Activated CD4-positive, alpha-beta T cell treated with anti-CD3 and anti-CD28 coated beads, Interleukin-2, amount 10 ng/mL, durations not matched to agents 7 days and 5 days (primary cell): ENCODE measurements around the gene TBC1D17. TPM values are rescaled to one million over a fixed set of nuclear protein-coding genes. Genes with fewer than 3 reads are reported as not detected.
A peak's percentile ranks its signal among the peaks of the same experiment; 100 is the strongest.

Experiments
- CTCF ChIA-PET: fragments of 350-600 bp; sonication (Branson Sonifier 250); formaldehyde crosslinking; loops from one replicate; lab custom pipeline; 2021; ENCODE audit warnings: antibody characterized with exemption; lab: Charles Lee
- POLR2A ChIA-PET: fragments of 350-600 bp; sonication (Branson Sonifier 250); formaldehyde crosslinking; loops from one replicate; lab custom pipeline; 2021; ENCODE audit warnings: antibody characterized with exemption; lab: Charles Lee
- DNase-seq: peaks from one replicate; pipeline ENCODE4 v3.0.0-alpha.2; 2020
- H3K27ac Mint-ChIP-seq: one replicate; pipeline ENCODE4 v1.8.0; 2021; ENCODE audit warnings: mild to moderate bottlenecking, moderate library complexity, mixed read lengths
- H3K27me3 Mint-ChIP-seq: one replicate; pipeline ENCODE4 v1.8.0; 2021; ENCODE audit warnings: mixed read lengths
- H3K36me3 Mint-ChIP-seq: one replicate; pipeline ENCODE4 v1.8.0; 2021; ENCODE audit warnings: low read depth, mixed read lengths
- H3K4me1 Mint-ChIP-seq: one replicate; pipeline ENCODE4 v1.8.0; 2021; ENCODE audit warnings: mixed read lengths
- H3K4me3 Mint-ChIP-seq: one replicate; pipeline ENCODE4 v1.8.0; 2021; ENCODE audit warnings: mild to moderate bottlenecking, moderate library complexity, mixed read lengths
- H3K9me3 Mint-ChIP-seq: one replicate; pipeline ENCODE4 v1.8.0; 2021; ENCODE audit warnings: mixed read lengths
- total RNA-seq, 2 experiments: library from RNA; stranded (reverse); gene quantifications; one replicate each; pipeline ENCODE4 v1.2.3, GENCODE V29; 2021

Gene TBC1D17
- total RNA-seq, 2 experiments from 2014 or later: 33.2 to 33.8 TPM

DNA sequence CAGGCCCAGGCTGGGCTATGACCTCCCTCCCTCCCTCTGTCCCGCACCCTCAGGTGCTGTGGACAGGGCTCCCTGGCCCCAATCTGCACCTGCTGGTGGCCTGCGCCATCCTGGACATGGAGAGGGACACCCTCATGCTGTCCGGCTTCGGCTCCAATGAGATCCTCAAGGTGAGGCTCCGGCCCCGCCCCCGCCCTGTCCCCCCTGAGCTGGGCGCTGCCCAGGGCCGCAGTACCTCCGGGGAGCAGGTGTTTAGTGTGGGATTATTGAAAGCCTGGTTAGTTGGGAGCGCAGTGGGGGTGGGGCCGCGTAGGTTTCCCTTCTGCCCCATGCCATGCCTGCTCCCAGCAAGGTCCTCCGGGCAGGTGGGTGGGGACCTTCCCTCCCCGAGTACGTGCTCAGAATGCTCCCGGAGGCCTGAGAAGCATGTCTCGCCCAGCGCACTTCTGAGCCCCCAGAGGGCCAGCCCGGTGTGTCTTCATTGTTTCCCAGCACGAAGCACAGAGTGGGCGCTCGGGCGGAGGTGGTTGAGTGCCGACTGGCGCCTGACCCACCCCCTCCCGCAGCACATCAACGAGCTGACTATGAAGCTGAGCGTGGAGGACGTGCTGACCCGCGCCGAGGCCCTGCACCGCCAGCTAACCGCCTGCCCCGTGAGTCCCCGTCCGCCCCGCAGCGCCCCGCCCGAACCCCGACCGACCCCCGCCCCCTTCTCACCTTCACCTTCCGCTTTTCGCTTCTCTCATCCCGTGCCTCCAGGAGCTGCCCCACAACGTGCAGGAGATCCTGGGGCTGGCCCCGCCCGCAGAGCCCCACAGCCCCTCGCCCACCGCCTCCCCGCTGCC, 10.4 kb downstream of the TBC1D17 start:
- ChIA-PET POLR2A (no interaction called here), CTCF (no interaction called here)
- no peak for DNase-seq
- Mint-ChIP-seq H3K4me3 (no peak overlapping the region), H3K4me1 (peaks cover 15% of the 10 kb centered on the region), H3K9me3 (no peaks in the 10 kb centered on the region), H3K27me3 (peaks cover 3% of the 10 kb centered on the region), H3K36me3 (peaks cover 19% of the 10 kb centered on the region), H3K27ac (no peak overlapping the region)

GRCh38 chr19:49888510-49888824, 11.0 kb downstream of the TBC1D17 start:
- ChIA-PET CTCF (no interaction called here), POLR2A (no interaction called here)
- Mint-ChIP-seq H3K27me3 (peaks cover 3% of the 10 kb centered on the region), H3K27ac (no peak overlapping the region), H3K4me3 (no peak overlapping the region), H3K9me3 (no peaks in the 10 kb centered on the region), H3K4me1 (peaks cover 13% of the 10 kb centered on the region), H3K36me3 (peaks cover 14% of the 10 kb centered on the region)
- DNase-seq: no peak

- no peak overlapping the region for H3K4me3 Mint-ChIP-seq
- H3K4me1 Mint-ChIP-seq: peaks cover 13% of the 10 kb centered on the region
- no peak overlapping the region for H3K27ac Mint-ChIP-seq
- CTCF ChIA-PET: interaction anchor here (1.4 to 2.0 kb wide), 4 partner anchors 16 to 95 kb away, joined by 3 to 8 read pairs (median 4); partner anchors contain the start of genes ATF5 and NUP62
- DNase-seq: no peak
- peaks cover 3% of the 10 kb centered on the region for H3K27me3 Mint-ChIP-seq
- POLR2A ChIA-PET: no interaction called here
- peaks cover 11% of the 10 kb centered on the region for H3K36me3 Mint-ChIP-seq
- H3K9me3 Mint-ChIP-seq: no peaks in the 10 kb centered on the region
Observed at GRCh38 chr19:49889038-49889686, 11.7 kb downstream of the TBC1D17 start.

DNA sequence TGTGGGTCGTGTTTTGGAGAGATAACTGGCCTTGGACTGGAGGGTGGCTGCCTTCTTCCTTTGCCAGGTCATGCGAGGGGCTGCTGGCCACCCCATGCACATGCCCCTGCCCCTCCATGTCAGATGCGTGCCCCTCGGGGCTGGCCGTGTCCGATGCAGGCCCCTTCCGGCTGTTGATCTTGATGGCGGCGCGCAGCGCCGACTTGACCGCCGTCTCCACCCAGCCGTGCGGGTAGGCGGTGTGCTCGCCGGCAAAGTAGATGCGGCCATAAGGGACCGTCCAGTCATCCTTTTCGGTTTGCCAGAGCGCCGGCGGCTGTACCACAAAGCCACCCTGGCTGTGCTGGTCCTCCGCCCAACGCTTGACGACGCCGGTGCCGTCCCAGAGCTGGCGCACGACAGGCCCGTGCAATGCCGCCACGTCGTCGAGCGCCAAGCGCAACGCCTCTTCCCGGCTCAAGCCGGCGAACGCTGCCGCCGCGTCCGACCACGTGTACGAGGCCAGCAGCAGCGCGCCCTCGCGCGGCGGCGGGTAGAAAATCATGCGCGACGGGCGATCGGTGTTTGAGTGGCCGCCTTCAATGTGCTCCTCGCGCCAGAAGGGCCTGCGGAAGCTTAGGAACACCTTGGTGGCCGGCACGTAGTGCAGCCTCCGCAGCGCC, 12.3 kb downstream of the TBC1D17 start:
- H3K4me1 Mint-ChIP-seq: peaks cover 13% of the 10 kb centered on the region
- ChIA-PET CTCF (interaction anchor here (0.7 to 2.5 kb wide), 9 partner anchors 12 to 94 kb away, joined by 3 to 11 read pairs (median 4); partner anchors contain the start of genes AKT1S1, ATF5, NUP62 and PTOV1), POLR2A (no interaction called here)
- peak; percentile 78 for DNase-seq
- H3K9me3 Mint-ChIP-seq: no peaks in the 10 kb centered on the region
- peaks cover 5% of the 10 kb centered on the region for H3K36me3 Mint-ChIP-seq
- peak overlapping the region; percentile 66 for H3K4me3 Mint-ChIP-seq
- H3K27me3 Mint-ChIP-seq: peaks cover 3% of the 10 kb centered on the region
- H3K27ac Mint-ChIP-seq: peak overlapping the region; percentile 41

GRCh38 chr19:49890349-49891311, 13.1 kb downstream of the TBC1D17 start:
- CTCF ChIA-PET: interaction anchor here (0.6 to 2.5 kb wide), 11 partner anchors 12 to 446 kb away, joined by 3 to 11 read pairs (median 3); partner anchors contain the start of genes AKT1S1, ATF5, NUP62 and PTOV1
- peaks cover 17% of the 10 kb centered on the region for H3K4me1 Mint-ChIP-seq
- H3K27me3 Mint-ChIP-seq: peaks cover 3% of the 10 kb centered on the region
- POLR2A ChIA-PET: no interaction called here
- peak overlapping the region; percentile 66 for H3K4me3 Mint-ChIP-seq
- peak; percentile 54 for DNase-seq
- H3K36me3 Mint-ChIP-seq: peaks cover 2% of the 10 kb centered on the region
- peak overlapping the region; percentile 54 for H3K27ac Mint-ChIP-seq
- no peaks in the 10 kb centered on the region for H3K9me3 Mint-ChIP-seq

- ChIA-PET CTCF (interaction anchor here (0.7 to 2.5 kb wide), 5 partner anchors 11 to 46 kb away, joined by 3 to 11 read pairs (median 7); partner anchors contain the start of genes AKT1S1, ATF5, NUP62 and TBC1D17), POLR2A (no interaction called here)
- no peaks in the 10 kb centered on the region for H3K9me3 Mint-ChIP-seq
- peaks cover 3% of the 10 kb centered on the region for H3K27me3 Mint-ChIP-seq
- no peak overlapping the region for H3K4me3 Mint-ChIP-seq
- H3K4me1 Mint-ChIP-seq: peaks cover 22% of the 10 kb centered on the region
- no peak for DNase-seq
- peak overlapping the region; percentile 54 for H3K27ac Mint-ChIP-seq
- H3K36me3 Mint-ChIP-seq: no peaks in the 10 kb centered on the region
Observed at GRCh38 chr19:49891393-49891792, 13.9 kb downstream of the TBC1D17 start.

DNA sequence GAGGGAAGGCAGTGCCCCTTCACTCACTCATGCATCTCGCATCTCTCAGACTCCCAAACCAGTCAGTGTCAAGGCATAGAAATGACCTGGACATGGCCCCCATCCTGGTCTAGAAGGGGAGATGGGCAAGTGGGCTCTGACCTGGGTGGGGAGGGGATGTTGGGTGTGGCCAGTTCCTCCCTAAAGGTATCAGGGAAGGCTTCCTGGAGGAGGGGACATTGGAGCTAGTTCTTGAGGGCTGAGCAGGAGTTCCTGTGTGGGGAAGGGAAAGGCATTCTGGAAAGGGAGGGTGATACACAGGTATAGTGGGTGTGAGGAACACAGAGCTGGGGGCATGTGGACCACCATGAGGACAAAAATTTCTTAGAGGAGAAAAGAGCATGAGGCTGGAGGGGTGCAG, 15.2 kb downstream of the TBC1D17 start:
- Mint-ChIP-seq H3K36me3 (no peaks in the 10 kb centered on the region), H3K27ac (peak overlapping the region; percentile 66), H3K9me3 (no peaks in the 10 kb centered on the region), H3K4me3 (no peak overlapping the region), H3K4me1 (peaks cover 35% of the 10 kb centered on the region), H3K27me3 (peaks cover 3% of the 10 kb centered on the region)
- DNase-seq: no peak
- ChIA-PET POLR2A (no interaction called here), CTCF (interaction anchor here (1.0 kb wide), 1 partner anchor 9 kb away, joined by 3 read pairs; no protein-coding TSS in a partner anchor)

GRCh38 chr19:49894011-49894664, 16.6 kb downstream of the TBC1D17 start:
- Mint-ChIP-seq H3K4me1 (peaks cover 36% of the 10 kb centered on the region), H3K36me3 (no peaks in the 10 kb centered on the region), H3K27me3 (peaks cover 3% of the 10 kb centered on the region), H3K9me3 (no peaks in the 10 kb centered on the region), H3K27ac (peak overlapping the region; percentile 62), H3K4me3 (no peak overlapping the region)
- ChIA-PET CTCF (interaction anchor here (0.6 to 1.7 kb wide), 3 partner anchors 12 to 15 kb away, joined by 3 to 6 read pairs (median 4); no protein-coding TSS in a partner anchor), POLR2A (interaction anchor here (0.6 kb wide), 1 partner anchor 23 kb away, joined by 4 read pairs; no protein-coding TSS in a partner anchor)
- no peak for DNase-seq

GRCh38 chr19:49894879-49895565, 17.5 kb downstream of the TBC1D17 start:
- peaks cover 34% of the 10 kb centered on the region for H3K4me1 Mint-ChIP-seq
- peaks cover 3% of the 10 kb centered on the region for H3K27me3 Mint-ChIP-seq
- H3K9me3 Mint-ChIP-seq: no peaks in the 10 kb centered on the region
- H3K4me3 Mint-ChIP-seq: no peak overlapping the region
- H3K27ac Mint-ChIP-seq: peak overlapping the region; percentile 66
- no peak for DNase-seq
- POLR2A ChIA-PET: no interaction called here
- CTCF ChIA-PET: interaction anchor here (1.0 to 1.7 kb wide), 2 partner anchors 13 to 14 kb away, joined by 4 to 6 read pairs; no protein-coding TSS in a partner anchor
- no peaks in the 10 kb centered on the region for H3K36me3 Mint-ChIP-seq

DNA sequence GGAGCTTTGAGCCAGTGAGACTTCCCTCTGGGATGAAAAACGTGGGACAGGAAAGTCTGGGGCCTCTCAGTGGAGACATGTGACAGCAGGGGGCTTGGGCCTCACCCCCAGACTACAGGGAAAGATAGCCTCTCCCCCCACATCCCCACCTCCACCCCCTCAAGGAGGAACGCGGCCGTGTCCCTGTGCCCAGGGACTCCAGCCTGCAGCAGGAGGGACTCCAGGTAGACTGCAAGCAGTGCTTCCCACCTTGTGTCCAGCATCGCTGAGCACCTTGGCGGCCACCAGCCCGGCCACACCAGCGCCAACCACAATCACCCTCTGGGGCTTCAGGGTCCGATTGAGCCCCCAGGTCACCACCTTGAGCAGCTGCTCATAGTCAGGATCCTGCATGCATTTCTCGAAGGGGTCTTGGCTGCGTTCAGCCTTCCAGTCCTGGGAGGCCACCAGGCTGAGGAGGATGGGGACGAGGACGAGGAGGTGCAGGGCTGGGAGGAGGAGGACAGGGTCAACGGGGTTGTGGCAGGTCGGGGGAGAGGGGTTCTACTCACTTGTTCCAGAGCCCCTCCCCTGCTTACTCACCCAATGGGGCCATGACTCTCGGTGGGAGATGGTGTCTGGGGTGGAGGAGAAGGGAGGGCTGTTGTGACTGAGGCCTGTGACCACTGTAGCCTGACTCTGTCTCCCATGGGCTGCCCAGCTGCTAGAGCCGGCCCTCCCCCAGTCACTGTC, 18.2 kb downstream of the TBC1D17 start:
- DNase-seq: no peak
- Mint-ChIP-seq H3K27me3 (peaks cover 3% of the 10 kb centered on the region), H3K27ac (peak overlapping the region; percentile 85), H3K4me1 (peaks cover 31% of the 10 kb centered on the region), H3K36me3 (no peaks in the 10 kb centered on the region), H3K9me3 (no peaks in the 10 kb centered on the region), H3K4me3 (peak overlapping the region; percentile 51)
- POLR2A ChIA-PET: no interaction called here
- CTCF ChIA-PET: interaction anchor here (1.7 kb wide), 1 partner anchor 13 kb away, joined by 6 read pairs; no protein-coding TSS in a partner anchor
